ENCODE data around the gene RIPOR3. TPM values are rescaled to one million over a fixed set of nuclear protein-coding genes. Genes with fewer than 3 reads are reported as not detected.

Gene RIPOR3
- total RNA-seq, 1 donor from 2014 or later: 0.12 TPM

- H3K36me3 Mint-ChIP-seq (ENCODE audit: low read depth): no peaks in the 10 kb centered on the region
- no peaks in the 10 kb centered on the region for H3K9me3 Mint-ChIP-seq (ENCODE audit: low read depth)
- no peak for DNase-seq (ENCODE audit: low spot score)
- peaks cover 18% of the 10 kb centered on the region for H3K27me3 Mint-ChIP-seq (ENCODE audit: low read depth)
- peak overlapping the region; percentile 91 for H3K27ac Mint-ChIP-seq (ENCODE audit: unreplicated experiment)
- peaks cover 28% of the 10 kb centered on the region for H3K4me1 Mint-ChIP-seq (ENCODE audit: low read depth)
- no peak overlapping the region for H3K4me3 Mint-ChIP-seq (ENCODE audit: unreplicated experiment)
- TF ChIP-seq CTCF (IDR thresholded peaks at IDR 0.05): no peak
Measured at GRCh38 chr20:50636601-50637540, 54.5 kb downstream of the RIPOR3 start.

DNA sequence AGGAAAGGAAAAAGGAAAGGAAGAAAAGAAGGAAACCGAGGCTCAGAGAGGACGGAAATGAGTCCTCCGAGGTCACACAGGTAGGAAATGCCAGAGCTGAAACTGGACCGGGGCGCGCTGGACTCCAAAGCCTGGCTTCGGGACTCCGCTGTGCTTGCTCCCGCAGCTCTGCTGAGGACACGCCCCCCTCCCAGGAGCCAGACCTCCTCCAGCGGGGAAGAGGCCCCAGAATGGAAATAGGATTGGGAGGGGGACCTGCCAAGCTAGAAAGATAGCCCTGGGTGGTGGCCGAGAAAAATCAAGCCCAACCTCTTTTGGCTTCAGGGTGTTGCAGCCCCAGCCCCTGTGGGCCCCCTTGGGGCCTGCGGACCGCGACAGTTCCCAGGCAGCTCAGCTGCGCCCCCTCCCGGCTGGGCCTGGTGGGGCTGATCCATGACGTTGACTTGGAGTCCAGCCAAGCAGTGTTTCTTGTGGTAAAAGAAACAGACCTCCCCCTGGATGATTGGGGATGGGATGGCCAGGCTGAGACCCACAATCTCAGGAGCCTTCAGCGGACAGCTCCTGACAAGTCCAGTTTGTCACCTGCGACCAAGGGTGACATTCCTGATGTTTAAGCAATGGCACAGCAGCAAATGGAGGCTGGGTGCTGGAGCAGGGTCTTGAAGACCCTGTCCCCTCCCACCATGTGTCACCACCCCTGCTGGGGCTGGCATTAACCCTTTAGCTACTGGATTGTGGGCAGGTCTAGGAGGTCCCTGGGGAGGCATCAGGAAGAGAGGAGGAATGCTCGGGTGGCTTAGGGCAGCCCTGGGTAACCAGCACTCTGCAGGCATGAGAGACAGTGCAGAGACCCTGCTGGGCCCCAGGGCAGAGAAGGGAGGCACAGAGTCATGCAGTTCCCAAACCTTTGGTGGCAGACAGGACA, 55.4 kb downstream of the RIPOR3 start:
- Mint-ChIP-seq H3K4me3 (ENCODE audit: unreplicated experiment) (peak overlapping the region; percentile 16), H3K36me3 (ENCODE audit: low read depth) (no peaks in the 10 kb centered on the region), H3K4me1 (ENCODE audit: low read depth) (peaks cover 28% of the 10 kb centered on the region), H3K9me3 (ENCODE audit: low read depth) (no peaks in the 10 kb centered on the region), H3K27ac (ENCODE audit: unreplicated experiment) (no peak overlapping the region), H3K27me3 (ENCODE audit: low read depth) (peaks cover 20% of the 10 kb centered on the region)
- TF ChIP-seq CTCF (IDR thresholded peaks at IDR 0.05): peak; percentile 95
- no peak for DNase-seq (ENCODE audit: low spot score)

GRCh38 chr20:50635014-50635557, 56.3 kb downstream of the RIPOR3 start:
- Mint-ChIP-seq H3K27ac (ENCODE audit: unreplicated experiment) (no peak overlapping the region), H3K4me3 (ENCODE audit: unreplicated experiment) (no peak overlapping the region)

DNA sequence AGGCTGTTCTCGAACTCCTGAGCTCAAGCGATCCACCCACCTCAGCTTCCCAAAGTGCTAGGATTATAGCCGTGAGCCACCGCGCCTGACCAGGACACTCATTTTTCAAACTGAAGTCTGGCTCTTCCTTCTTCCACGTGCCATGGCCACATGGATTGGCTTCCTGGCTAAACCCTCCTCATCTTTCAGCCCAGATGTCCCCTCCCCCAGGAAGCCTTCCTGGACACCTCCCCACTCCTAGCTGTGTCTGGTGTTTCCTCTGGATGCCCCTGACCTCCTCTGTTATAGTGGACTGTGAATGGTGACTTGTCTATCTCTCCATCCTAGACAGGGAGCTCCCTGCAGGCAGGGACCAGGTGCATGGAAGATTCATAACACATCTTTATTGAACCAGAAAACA, 57.2 kb downstream of the RIPOR3 start:
- DNase-seq (ENCODE audit: low spot score): no peak
- Mint-ChIP-seq H3K9me3 (ENCODE audit: low read depth) (no peaks in the 10 kb centered on the region), H3K4me1 (ENCODE audit: low read depth) (peaks cover 28% of the 10 kb centered on the region), H3K27me3 (ENCODE audit: low read depth) (peaks cover 20% of the 10 kb centered on the region), H3K4me3 (ENCODE audit: unreplicated experiment) (no peak overlapping the region), H3K36me3 (ENCODE audit: low read depth) (no peaks in the 10 kb centered on the region), H3K27ac (ENCODE audit: unreplicated experiment) (no peak overlapping the region)
- TF ChIP-seq CTCF (IDR thresholded peaks at IDR 0.05): no peak

More at GRCh38 chr20:50635014-50635557, 56.3 kb downstream of the RIPOR3 start:
- TF ChIP-seq CTCF (IDR thresholded peaks at IDR 0.05): no peak
- Mint-ChIP-seq H3K4me1 (ENCODE audit: low read depth) (peaks cover 28% of the 10 kb centered on the region), H3K9me3 (ENCODE audit: low read depth) (no peaks in the 10 kb centered on the region), H3K36me3 (ENCODE audit: low read depth) (no peaks in the 10 kb centered on the region), H3K27me3 (ENCODE audit: low read depth) (peaks cover 20% of the 10 kb centered on the region)
- DNase-seq (ENCODE audit: low spot score): no peak

GRCh38 chr20:50633361-50633760, 58.0 kb downstream of the RIPOR3 start:
- peaks cover 22% of the 10 kb centered on the region for H3K27me3 Mint-ChIP-seq (ENCODE audit: low read depth)
- no peaks in the 10 kb centered on the region for H3K9me3 Mint-ChIP-seq (ENCODE audit: low read depth)
- H3K4me1 Mint-ChIP-seq (ENCODE audit: low read depth): peaks cover 26% of the 10 kb centered on the region
- DNase-seq (ENCODE audit: low spot score): no peak
- no peak for TF ChIP-seq CTCF (IDR thresholded peaks at IDR 0.05)
- H3K36me3 Mint-ChIP-seq (ENCODE audit: low read depth): no peaks in the 10 kb centered on the region
- no peak overlapping the region for H3K4me3 Mint-ChIP-seq (ENCODE audit: unreplicated experiment)
- no peak overlapping the region for H3K27ac Mint-ChIP-seq (ENCODE audit: unreplicated experiment)
